GM18526 (cell line): ENCODE results near the gene SETD1A.
A peak's percentile ranks its signal among the peaks of the same experiment; 100 is the strongest.

ENCODE experiments used
- POLR2A ChIP-seq: IDR thresholded peaks from 3 replicates; pipeline ENCODE4 v1.6.1; 2011; ENCODE audit not compliant: insufficient read length; ENCODE audit errors: extremely low read depth

SETD1A gene

GRCh38 chr16:30995927-30996323 lies 38.4 kb downstream of the SETD1A start:
- no peak for TF ChIP-seq POLR2A

- no peak for TF ChIP-seq POLR2A
Measured at GRCh38 chr16:30996324-30996984, 38.9 kb downstream of the SETD1A start.

- peak; percentile 80 for TF ChIP-seq POLR2A
Measured at GRCh38 chr16:30996985-30997724, 39.6 kb downstream of the SETD1A start.

GRCh38 chr16:30997725-30998711 lies 40.5 kb downstream of the SETD1A start:
- TF ChIP-seq POLR2A, result no peak

GRCh38 chr16:30998852-30999761 lies 41.6 kb downstream of the SETD1A start:
- TF ChIP-seq POLR2A, result no peak

- no peak for TF ChIP-seq POLR2A
Measured at GRCh38 chr16:31000671-31001382, 43.3 kb downstream of the SETD1A start.

- TF ChIP-seq POLR2A, result no peak
Measured at GRCh38 chr16:31001507-31002249, 44.1 kb downstream of the SETD1A start.

GRCh38 chr16:31002250-31002700 lies 44.7 kb downstream of the SETD1A start:
- TF ChIP-seq POLR2A, result no peak

- no peak for TF ChIP-seq POLR2A
Measured at GRCh38 chr16:31002862-31003341, 45.3 kb downstream of the SETD1A start.

- no peak for TF ChIP-seq POLR2A
Measured at GRCh38 chr16:31003744-31004143, 46.2 kb downstream of the SETD1A start.

- no peak for TF ChIP-seq POLR2A
Measured at GRCh38 chr16:31004658-31005057, 47.1 kb downstream of the SETD1A start.

GRCh38 chr16:31005350-31006085 lies 48.0 kb downstream of the SETD1A start:
- no peak for TF ChIP-seq POLR2A
